DMS153 (cell line): Measurements from ENCODE around the gene UBL4A.

ENCODE experiments used
- DNase-seq: peaks from one replicate; lab custom pipeline; 2025; lab: John Stamatoyannopoulos, UW

The UBL4A gene

DNA sequence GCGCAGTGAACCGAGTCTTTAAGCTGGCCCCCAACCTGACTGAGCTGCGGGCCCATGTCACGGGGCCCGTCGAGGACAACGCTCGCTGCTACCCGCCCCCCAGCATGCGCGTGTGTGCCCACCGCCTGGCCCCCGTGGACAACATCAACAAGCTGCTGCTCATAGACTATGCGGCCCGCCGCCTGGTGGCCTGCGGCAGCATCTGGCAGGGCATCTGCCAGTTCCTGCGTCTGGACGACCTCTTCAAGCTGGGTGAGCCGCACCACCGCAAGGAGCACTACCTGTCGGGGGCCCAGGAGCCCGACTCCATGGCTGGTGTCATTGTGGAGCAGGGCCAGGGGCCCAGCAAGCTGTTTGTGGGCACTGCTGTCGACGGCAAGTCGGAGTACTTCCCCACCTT, 26.1 kb downstream of the UBL4A start:
- no peak for DNase-seq

DNA sequence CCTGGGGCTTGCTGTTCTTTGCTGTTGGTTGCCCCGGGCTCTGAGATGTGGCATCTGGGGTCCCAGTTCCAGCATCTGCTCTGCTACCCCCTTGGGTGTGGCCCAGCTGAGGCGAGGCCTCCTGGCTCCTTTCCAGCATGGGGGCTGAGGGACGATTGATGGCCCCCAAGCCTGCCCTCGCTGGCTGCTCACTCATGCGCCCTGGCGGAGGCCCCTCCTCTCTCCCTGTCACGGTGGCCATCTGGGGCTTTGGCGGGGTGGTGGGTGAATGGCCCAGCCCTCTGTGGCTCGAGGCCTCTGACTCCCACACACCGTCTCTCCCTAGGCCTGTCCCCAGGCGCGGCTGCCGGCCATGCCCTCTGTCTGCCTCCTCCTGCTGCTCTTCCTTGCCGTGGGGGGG, 26.6 kb downstream of the UBL4A start:
- DNase-seq: no peak

DNA sequence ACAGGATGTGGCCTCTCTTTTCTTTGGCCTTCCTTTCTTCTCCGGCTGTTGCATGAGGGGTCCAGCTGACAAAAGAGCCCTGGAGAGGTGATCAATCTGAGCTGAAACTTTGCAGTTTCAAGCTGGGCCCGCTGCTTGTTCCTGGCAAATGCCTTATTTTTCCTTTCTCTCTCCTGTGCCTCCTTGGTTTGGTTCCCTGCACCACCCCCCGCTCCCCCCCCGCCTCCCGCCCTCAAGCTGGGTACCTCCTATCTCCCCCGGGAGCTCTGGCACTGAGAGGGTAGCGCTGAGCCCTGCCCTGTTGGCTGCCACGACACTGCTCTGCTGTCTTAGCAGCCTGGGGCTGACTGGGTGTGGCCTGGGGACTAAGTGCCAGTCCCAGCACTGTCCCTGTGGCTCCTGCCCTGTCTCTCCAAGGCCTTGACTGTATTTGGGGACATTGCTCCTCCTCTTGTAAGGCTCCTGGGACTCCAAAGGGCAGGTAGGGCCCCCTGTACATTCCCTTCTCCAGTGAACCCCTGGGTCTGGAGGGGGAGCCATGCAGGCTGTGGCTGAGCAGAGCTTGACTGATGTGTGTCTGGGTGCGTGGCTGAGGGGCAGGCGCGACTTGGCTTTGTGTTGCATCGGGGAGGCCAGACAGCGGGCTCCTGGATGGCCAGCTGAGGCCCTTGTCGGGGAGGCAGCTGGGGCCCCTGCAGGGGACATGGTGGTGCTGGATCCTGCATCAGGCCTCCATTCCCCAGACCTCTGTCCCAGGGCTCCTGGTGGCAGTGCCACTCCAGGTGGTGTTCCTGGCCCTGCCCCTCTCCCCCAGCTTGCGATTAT, 27.2 kb downstream of the UBL4A start:
- peak; percentile 12 for DNase-seq

DNA sequence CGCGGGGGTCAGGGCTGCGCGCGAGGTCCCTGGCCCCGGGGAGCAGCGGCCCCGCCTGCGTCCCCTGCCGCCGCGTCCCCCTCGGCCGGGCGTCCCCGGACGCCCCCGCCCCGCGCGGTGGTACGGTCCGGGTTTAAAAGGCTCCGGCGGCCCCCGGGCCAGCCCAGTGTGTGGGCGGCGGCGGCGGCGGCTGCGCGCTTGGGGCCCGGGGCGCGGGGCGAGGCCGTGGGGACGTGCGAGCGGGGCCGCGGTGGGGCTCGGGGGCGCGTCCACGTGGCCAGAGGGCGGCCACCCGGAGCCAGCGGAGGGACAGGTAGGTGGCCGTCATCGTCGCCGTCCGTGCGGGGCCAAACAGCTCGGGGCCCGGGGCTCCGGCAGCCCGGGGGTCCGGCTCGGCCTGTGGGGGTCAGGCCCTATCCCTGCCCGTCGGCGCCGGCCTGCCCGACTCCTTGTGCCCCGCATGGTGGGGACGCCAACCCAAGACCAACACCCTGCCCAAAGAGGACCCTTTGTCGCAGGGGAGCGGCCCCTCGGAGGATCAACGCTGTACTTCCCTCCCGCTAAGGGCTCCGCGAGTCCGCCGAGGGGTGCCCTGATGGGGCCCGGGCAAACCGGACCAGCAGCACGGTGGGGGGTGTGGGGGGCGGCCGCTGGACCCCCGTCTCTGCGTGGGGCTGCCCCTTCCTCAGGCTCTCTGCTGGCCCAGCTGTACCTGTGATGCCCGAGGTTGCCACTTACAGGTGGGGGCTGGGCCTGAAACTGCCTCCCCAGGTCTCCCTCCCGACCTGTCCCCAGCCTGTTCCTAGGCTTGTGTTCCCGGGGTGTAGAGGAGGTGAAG, 28.1 kb downstream of the UBL4A start, which contains the start of gene PLXNA3:
TSS of gene PLXNA3 (plus strand) at position 166 of the 838 bp plus-strand sequence. CDS start 1,903 bp downstream, outside the sequence.
- DNase-seq: no peak

DNA sequence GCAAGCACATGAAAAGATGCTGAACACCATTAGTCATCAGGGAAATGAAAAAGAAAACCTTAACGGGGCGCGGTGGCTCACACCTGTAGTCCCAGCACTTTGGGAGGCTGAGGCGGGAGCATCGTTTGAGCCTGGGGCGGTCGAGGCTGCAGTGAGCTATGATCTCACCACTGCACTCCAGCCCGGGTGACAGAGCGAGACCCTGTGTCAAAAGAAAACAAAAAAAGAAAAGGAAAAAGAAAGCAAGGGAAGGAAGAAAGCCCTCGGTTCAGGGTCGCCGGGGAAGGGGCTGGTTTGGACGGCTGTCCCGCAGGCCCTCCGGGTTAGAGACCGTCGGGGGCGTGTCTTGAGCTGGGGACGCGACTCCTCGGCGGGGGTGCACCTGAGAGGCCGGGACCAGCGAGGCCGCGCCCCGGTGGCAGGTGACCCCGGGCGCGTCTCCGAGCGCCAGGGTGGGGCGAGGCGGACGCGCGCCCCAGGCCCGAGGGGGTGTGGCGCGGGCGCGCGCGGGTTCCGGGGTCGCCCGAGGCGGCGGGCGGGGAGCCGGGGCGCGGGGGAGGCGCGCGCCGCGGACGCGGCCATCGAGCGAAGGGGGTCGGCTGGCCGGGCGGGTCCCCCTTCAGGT, 28.8 kb downstream of the UBL4A start:
- DNase-seq: peak; percentile 43

DNA sequence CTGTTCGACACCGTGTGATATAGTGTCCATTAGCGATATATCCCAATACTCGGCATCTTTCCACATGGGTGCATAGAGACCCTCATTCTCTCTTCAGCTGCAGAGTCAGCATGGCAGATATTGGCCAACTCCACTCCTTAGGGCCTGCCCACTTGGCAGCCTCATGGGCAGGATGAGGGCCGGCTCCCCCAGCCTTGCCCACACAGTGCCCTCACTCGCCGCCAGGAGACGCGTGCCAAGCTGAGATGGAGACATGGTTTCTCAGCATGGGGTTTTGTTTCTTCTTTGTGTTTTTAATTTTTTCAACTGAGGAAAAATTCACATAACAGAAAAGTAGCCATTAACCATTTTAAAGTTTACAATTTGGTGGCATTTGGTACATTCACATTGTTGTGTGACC, 33.6 kb downstream of the UBL4A start:
- DNase-seq: no peak

DNA sequence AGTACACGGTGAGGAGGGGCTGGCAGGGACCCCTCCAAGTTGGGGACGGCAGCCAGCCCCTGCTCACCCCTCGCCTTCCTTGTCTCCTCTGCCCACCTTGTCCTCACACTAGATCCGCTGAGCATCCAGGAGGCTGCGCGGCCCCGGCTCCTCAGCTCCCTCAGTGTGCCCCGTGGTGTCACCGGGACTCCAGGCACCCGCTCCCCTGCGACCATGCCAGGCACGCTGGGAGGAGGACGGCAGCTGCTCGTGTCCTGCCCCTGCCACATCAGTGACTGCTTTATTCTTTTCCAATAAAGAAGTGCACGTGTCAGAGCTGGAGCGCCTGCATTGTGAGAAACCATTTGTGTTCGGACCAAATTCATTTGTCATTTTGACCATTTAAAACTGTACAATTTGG, 36.1 kb downstream of the UBL4A start:
- DNase-seq: no peak

DNA sequence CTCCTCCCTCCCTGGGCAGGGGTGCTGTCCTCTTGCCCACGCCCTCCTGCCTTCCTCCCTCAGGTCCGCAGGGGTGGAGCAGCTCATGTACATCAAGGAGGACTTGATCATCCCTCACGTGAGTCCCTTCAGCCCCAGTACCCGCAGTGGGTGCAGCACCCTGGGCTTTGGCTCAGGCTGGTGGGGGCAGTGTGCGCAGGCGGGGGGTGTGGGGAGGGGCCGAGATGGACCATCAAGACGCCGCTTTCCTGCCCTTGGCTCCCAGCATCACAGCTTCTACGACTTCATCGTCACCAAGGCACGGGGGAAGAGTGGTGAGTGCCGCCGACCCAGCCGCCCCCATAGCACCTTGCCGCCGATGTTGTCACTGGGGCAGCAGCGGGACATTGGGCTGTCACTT, 36.8 kb downstream of the UBL4A start:
- no peak for DNase-seq

DNA sequence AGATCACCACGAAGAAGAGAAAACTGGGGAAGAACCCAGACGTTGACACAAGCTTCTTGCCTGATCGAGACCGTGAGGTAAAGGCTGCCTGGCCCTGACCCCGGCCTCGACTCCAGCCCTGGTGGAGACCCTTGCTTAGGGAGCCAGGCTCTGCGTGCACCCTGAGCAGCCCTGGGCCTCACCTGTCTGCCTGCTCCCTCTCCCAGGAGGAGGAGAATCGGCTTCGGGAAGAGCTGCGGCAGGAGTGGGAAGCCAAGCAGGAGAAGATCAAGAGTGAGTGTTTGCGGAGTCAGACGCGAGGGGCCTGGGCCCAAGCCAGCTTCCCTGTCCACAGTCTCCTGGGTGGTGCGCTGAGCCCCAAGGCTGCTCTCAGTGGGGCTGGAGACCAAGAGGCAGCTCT, 37.9 kb downstream of the UBL4A start:
- no peak for DNase-seq

DNA sequence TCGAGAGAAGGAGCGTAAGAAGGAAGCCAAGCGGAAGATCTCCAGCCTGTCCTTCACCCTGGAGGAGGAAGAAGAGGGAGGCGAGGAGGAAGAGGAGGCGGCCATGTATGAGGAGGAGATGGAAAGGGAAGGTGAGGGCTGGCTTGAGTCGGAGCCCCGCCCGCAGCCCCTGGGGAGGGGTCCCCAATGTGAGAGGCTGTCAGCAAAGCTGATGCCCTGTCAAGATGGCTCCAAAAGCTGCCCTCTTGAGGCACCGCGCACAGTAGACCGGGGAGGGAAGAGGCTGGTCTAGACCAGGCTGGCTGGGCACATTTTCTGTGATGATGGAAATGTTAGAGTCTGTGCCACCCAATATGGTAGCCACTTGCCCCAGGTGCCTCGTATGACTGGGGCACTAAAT, 40.0 kb downstream of the UBL4A start:
- DNase-seq: no peak

DNA sequence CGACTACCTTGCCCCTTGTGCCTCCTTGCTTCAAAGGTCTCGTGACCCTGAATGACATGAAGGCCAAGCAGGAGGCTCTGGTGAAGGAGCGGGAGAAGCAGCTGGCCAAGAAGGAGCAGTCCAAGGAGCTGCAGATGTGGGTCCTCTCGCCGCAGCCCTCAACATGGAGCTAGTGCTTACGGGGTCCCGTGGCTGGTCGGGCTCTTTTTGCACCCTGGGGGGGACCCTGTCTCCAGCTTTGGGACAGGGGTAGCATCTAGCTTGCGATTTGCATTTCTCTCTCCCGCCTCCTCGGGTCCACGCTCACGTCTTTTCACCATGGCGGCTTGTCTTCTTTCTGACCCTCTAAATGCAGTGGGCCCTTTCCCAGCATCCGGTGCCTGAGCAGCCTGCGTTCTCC, 40.6 kb downstream of the UBL4A start:
- DNase-seq: no peak

DNA sequence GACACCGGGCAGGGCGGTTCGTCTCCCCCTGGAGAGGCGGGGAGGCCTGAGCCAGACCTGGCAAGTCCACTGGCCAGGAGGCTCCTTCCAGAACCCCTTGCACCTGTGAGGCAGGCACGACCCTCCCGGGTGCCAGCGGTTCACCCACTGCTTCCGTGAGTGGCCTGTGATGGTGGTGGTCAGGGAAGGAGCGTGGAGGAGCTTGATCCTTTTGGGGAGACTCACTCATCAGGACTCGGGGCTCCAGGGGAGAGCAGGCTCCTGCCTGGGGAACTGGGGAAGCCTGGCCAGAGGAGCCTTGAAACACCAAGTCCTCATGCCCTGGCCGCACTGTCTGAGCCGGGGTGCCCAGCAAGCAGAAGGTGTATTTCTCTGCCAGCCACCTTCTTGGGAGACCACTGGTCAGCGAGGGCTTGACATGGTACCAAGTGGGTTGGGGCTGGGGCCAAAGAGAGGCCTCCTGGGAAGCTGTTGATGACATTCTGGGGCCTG, 41.6 kb downstream of the UBL4A start:
- no peak for DNase-seq

DNA sequence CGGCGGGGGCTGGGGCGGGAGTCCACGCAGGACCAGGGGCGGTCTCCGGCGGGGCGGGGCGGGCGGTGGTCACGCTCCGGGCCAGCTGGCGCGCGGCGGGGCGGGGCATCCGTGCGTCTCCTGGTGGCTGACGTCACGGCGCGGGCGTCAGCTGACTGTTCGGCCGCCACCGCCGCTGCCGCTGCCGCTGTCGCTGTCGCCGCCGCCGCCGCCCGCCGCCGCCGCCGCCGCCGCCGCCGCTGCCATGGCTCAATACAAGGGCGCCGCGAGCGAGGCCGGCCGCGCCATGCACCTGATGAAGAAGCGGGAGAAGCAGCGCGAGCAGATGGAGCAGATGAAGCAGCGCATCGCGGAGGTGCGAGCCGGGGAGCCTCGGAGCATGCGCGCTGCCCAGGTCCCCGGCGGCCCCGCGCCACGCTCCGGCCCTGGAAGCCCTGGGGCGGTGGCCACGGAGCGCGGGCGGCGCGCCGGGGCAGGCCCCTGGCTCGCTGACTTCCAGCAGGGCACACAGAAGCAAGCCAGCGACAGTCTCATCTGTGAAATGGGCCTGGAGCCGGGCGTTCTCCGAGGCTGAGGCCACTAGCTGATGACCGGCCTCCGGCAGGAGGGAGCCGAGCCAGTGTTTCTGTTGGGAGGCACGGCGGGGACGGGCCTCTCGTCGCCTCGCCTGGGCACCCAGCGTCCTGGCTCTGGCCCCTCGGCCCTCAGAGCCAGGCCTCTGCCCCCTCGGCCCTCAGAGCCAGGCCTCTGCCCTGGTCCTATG, 42.2 kb downstream of the UBL4A start, which contains the start of gene FAM50A:
TSS of gene FAM50A (plus strand) at position 150 of the 763 bp plus-strand sequence. CDS start at position 245, 95 bp downstream.
- DNase-seq: peak; percentile 14

DNA sequence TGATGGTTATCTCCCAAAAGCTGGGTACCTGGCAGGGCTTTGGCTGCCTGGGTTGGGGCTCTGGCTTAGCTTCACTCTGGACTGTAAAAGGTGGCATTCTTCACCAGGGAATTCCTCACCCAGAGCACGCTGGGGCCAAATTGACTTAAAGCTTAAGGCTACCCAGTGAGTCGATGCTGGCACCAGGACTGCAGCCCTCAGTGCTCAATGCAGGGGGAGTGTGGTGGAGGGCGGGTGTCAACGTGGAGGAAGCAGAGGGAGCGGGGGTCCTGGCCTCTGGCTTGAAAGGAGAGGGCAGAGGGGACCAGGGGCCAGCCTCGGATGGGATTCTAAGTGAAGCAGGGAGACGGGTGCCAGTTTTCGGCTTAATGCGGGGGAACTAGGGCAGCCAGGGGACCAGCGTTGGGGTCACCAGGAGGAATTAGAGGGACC, 42.9 kb downstream of the UBL4A start:
- no peak for DNase-seq

DNA sequence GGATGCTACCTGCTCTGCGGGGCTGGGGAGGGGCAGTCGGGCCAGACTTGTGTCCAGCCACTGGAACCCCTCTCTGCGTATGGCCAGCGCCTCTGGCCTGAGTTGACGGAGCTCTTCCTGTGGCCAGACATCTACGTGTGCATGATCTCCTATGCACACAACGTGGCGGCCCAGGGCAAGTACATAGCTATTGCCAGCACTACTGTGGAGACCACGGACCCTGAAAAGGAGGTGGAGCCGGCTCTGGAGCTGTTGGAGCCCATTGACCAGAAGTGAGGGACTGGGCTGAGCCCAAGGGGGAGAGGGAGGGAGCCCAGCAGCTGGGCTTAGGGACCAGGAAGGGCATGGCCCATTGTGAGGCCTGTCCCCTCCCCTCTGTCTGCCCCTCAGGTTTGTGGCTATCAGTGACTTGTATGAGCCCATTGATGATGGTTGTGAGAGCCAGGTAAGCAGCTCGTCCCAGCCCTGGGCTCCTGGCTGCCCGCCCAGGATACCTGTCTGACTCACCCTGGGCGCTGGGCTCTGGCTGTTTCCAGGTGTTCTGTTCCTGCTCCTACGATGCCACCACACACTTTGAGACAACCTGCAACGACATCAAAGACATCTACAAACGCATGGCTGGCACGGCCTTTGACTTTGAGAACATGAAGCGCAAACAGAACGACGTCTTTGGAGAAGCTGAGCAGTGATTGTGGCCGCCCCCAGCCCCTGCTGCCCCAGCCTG, 44.3 kb downstream of the UBL4A start:
- no peak for DNase-seq

DNA sequence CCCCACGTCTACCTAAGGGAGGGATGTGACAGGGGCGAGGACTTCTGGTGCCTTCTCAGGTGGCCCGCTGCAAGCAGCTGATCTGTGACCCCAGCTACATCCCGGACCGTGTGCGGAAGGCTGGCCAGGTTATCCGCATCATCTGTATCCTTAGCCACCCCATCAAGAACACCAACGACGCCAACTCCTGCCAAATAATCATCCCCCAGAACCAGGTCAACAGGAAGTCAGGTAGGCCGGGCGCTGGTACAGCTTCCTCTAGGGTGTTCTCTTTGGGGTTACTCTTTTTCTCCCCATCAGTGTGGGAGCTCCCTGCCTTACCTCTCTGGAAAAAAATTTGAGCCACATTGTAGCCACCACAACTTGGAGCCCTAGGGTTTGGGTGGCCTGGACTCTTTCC, 44.9 kb downstream of the UBL4A start:
- DNase-seq: no peak

DNA sequence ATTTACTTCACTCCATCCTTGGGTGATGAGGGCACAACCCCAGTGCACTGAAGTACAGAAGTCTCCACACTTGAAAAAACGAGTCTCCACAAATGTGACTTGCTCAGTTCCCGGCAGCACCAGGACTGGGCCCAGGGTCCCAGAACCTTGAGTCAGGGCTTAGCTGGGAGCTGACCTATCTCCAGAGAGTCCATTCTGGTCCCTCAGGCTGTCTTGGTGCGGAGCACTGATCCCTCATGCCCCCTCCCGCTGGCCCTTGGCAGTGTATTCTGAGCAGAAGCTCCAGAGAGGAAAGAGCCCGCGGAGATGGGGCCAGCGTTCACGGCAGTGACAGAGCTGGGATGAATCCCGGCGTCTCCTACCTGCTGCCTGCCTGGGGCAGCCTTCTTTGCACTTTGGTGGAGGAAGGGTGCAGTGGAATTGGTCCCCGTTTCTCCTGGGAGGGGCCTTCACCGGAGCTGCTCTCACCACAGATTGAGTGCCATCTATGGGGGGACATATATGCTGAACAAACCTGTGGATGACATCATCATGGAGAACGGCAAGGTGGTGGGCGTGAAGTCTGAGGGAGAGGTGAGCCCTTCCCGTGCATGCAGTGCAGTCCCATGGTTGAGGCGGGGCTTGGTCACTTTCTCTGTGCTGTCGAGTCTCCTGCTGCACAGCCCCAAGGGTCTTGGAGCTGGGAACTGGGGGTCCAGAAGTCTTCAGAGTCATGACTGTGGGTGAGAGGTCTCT, 45.6 kb downstream of the UBL4A start:
- no peak for DNase-seq

DNA sequence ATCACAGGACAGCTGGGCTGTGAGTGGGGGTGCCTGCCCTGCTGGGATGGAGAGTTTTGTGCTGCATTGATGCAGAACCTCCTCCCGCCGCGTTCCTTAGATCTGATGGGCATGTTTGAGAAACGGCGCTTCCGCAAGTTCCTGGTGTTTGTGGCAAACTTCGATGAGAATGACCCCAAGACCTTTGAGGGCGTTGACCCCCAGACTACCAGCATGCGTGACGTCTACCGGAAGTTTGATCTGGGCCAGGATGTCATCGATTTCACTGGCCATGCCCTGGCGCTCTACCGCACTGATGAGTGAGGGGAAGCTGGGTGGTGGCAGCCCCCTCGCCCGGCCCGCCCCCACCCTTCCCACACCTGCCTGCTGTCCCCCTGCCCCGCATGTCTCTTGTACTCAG, 46.6 kb downstream of the UBL4A start:
- DNase-seq: no peak

DNA sequence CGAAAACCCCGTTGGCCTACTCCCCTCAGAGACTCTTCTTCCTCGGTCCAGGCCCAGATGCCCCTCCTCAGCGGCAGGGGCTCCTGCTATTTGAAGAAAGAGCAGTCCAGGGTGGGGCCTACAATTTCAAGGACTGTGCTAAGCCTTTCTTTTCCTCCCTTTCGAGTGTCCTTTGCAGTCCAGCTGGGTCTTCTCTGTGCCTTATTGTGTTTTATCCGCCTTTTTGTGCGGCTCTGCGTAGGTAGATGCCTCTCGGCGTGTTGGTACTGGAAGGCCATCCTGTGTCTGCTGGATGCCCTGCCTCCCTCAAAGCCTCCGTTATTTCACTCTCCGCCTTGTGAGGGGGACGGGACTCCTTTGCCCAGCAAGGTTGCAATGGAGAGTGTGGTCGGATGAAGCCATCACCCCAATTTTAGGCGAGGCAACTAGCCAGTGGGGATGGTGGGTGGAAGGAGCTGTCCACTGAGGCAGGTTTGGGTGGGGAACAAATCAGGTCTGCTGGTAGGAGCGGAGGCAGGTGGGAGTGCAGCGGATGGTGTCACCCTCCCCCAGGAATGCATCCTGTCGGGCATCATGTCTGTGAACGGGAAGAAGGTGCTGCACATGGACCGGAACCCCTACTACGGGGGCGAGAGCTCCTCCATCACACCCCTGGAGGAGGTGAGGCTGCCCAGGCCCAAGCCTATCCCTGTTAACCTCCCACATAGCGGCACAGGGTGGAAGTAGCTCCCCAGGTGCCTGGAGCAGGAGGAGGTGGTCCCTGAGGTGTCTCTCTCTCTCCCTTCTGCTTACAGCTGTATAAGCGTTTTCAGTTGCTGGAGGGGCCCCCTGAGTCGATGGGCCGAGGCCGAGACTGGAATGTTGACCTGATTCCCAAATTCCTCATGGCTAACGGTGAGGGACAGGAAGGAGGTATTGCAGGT, 48.2 kb downstream of the UBL4A start:
- DNase-seq: no peak
